HEK293 (cell line): Measurements from ENCODE around the gene HYDIN.

Experiments
- BCL11A ChIP-seq: fragments of 450-650 bp; formaldehyde crosslinking; IDR thresholded peaks from 2 replicates; pipeline ENCODE4 v1.5.1; 2016; ENCODE audit warnings: low read depth, missing biosample characterization, missing genetic modification characterization
- BCL11B ChIP-seq: fragments of 450-650 bp; formaldehyde crosslinking; IDR thresholded peaks from 2 replicates; pipeline ENCODE4 v1.5.1; 2016; ENCODE audit warnings: low read depth, missing biosample characterization, missing genetic modification characterization
- KLF7 ChIP-seq: fragments of 450-650 bp; formaldehyde crosslinking; IDR thresholded peaks from 2 replicates; pipeline ENCODE4 v1.5.1; 2016; ENCODE audit warnings: missing biosample characterization, missing genetic modification characterization, borderline replicate concordance
- MYNN ChIP-seq: fragments of 450-650 bp; formaldehyde crosslinking; IDR thresholded peaks from 2 replicates; pipeline ENCODE4 v1.5.1; 2016; ENCODE audit warnings: missing biosample characterization, missing genetic modification characterization, borderline replicate concordance
- RBAK ChIP-seq: fragments of 450-650 bp; formaldehyde crosslinking; IDR thresholded peaks from 2 replicates; pipeline ENCODE4 v1.5.1; 2016; ENCODE audit warnings: missing biosample characterization, missing genetic modification characterization
- REPIN1 ChIP-seq: fragments of 450-650 bp; formaldehyde crosslinking; IDR thresholded peaks from 2 replicates; pipeline ENCODE4 v1.5.1; 2017; ENCODE audit warnings: missing biosample characterization, missing genetic modification characterization, low read depth
- SALL2 ChIP-seq: fragments of 450-650 bp; formaldehyde crosslinking; IDR thresholded peaks from 2 replicates; pipeline ENCODE4 v1.5.0; 2017; ENCODE audit warnings: missing biosample characterization, mild to moderate bottlenecking, missing genetic modification characterization, borderline replicate concordance
- SP2 ChIP-seq: fragments of 450-650 bp; formaldehyde crosslinking; IDR thresholded peaks from 2 replicates; pipeline ENCODE4 v1.5.1; 2016; ENCODE audit warnings: missing biosample characterization, missing genetic modification characterization
- TCF7L2 ChIP-seq: IDR thresholded peaks from 2 replicates; pipeline ENCODE4 v1.6.1; 2011; ENCODE audit warnings: low read depth, mild to moderate bottlenecking, inconsistent platforms, low read length, moderate library complexity, borderline replicate concordance
- ZBTB20 ChIP-seq: fragments of 450-650 bp; formaldehyde crosslinking; IDR thresholded peaks from 2 replicates; pipeline ENCODE4 v1.5.1; 2016; ENCODE audit warnings: missing biosample characterization, missing genetic modification characterization
- ZFP37 ChIP-seq: fragments of 450-650 bp; formaldehyde crosslinking; IDR thresholded peaks from 2 replicates; pipeline ENCODE4 v1.5.1; 2016; ENCODE audit warnings: missing biosample characterization, missing genetic modification characterization
- ZNF10 ChIP-seq: fragments of 450-650 bp; formaldehyde crosslinking; IDR thresholded peaks from 2 replicates; pipeline ENCODE4 v1.5.1; 2017; ENCODE audit warnings: missing biosample characterization, missing genetic modification characterization
- ZNF121 ChIP-seq: fragments of 450-650 bp; formaldehyde crosslinking; IDR thresholded peaks from 2 replicates; pipeline ENCODE4 v1.5.1; 2016; ENCODE audit warnings: missing biosample characterization, missing genetic modification characterization
- ZNF132 ChIP-seq: fragments of 450-650 bp; formaldehyde crosslinking; IDR thresholded peaks from 2 replicates; pipeline ENCODE4 v1.5.1; 2017; ENCODE audit warnings: missing biosample characterization, missing genetic modification characterization, borderline replicate concordance
- ZNF140 ChIP-seq: fragments of 450-650 bp; formaldehyde crosslinking; IDR thresholded peaks from 2 replicates; pipeline ENCODE4 v1.5.1; 2016; ENCODE audit warnings: missing biosample characterization, missing genetic modification characterization
- ZNF16 ChIP-seq: fragments of 450-650 bp; formaldehyde crosslinking; IDR thresholded peaks from 2 replicates; pipeline ENCODE4 v1.5.1; 2016; ENCODE audit warnings: low read depth, missing biosample characterization, missing genetic modification characterization
- ZNF2 ChIP-seq: fragments of 450-650 bp; formaldehyde crosslinking; IDR thresholded peaks from 2 replicates; pipeline ENCODE4 v1.5.1; 2016; ENCODE audit warnings: missing biosample characterization, missing genetic modification characterization
- ZNF214 ChIP-seq: fragments of 450-650 bp; formaldehyde crosslinking; IDR thresholded peaks from 2 replicates; pipeline ENCODE4 v1.5.1; 2017; ENCODE audit warnings: missing biosample characterization, mild to moderate bottlenecking, missing genetic modification characterization, borderline replicate concordance
- ZNF266 ChIP-seq: fragments of 450-650 bp; formaldehyde crosslinking; IDR thresholded peaks from 2 replicates; pipeline ENCODE4 v1.5.1; 2016; ENCODE audit warnings: missing biosample characterization, missing genetic modification characterization, low read depth
- ZNF354C ChIP-seq: fragments of 450-650 bp; formaldehyde crosslinking; IDR thresholded peaks from 2 replicates; pipeline ENCODE4 v1.5.1; 2016; ENCODE audit warnings: missing biosample characterization, missing genetic modification characterization, low read depth, borderline replicate concordance
- ZNF37A ChIP-seq: fragments of 450-650 bp; IDR thresholded peaks from 2 replicates; pipeline ENCODE4 v1.5.1; 2018; ENCODE audit warnings: missing biosample characterization, missing genetic modification characterization
- ZNF549 ChIP-seq: fragments of 450-650 bp; IDR thresholded peaks from 2 replicates; pipeline ENCODE4 v1.5.1; 2018; ENCODE audit warnings: missing biosample characterization, missing genetic modification characterization, mild to moderate bottlenecking, inconsistent platforms, moderate library complexity
- ZNF624 ChIP-seq: fragments of 450-650 bp; formaldehyde crosslinking; IDR thresholded peaks from 2 replicates; pipeline ENCODE4 v1.5.1; 2017; ENCODE audit warnings: missing biosample characterization, missing genetic modification characterization
- ZNF658 ChIP-seq: fragments of 450-650 bp; formaldehyde crosslinking; IDR thresholded peaks from 2 replicates; pipeline ENCODE4; 2016; ENCODE audit warnings: missing biosample characterization, missing genetic modification characterization
- ZNF843 ChIP-seq: fragments of 450-650 bp; formaldehyde crosslinking; IDR thresholded peaks from 2 replicates; pipeline ENCODE4 v1.5.1; 2016; ENCODE audit warnings: missing biosample characterization, missing genetic modification characterization
- ZXDB ChIP-seq: fragments of 450-650 bp; formaldehyde crosslinking; IDR thresholded peaks from 2 replicates; pipeline ENCODE4 v1.5.1; 2016; ENCODE audit warnings: missing biosample characterization, missing genetic modification characterization
- TF ChIP-seq, protein P1 (sequence below): fragments of 450-650 bp; formaldehyde crosslinking; IDR thresholded peaks from 2 replicates; pipeline ENCODE4 v1.5.1; 2017; ENCODE audit warnings: missing biosample characterization, missing genetic modification characterization
- TF ChIP-seq, protein P2 (sequence below): fragments of 450-650 bp; formaldehyde crosslinking; IDR thresholded peaks from 2 replicates; pipeline ENCODE4 v1.5.1; 2016; ENCODE audit warnings: missing biosample characterization, missing genetic modification characterization
- TF ChIP-seq, protein P3 (sequence below): fragments of 450-650 bp; formaldehyde crosslinking; IDR thresholded peaks from 2 replicates; pipeline ENCODE4 v1.5.1; 2017; ENCODE audit warnings: missing biosample characterization, missing genetic modification characterization
- TF ChIP-seq, protein P4 (sequence below): fragments of 450-650 bp; formaldehyde crosslinking; IDR thresholded peaks from 2 replicates; pipeline ENCODE4; 2016; ENCODE audit warnings: missing biosample characterization, missing genetic modification characterization
- TF ChIP-seq, protein P5 (sequence below): fragments of 450-650 bp; formaldehyde crosslinking; IDR thresholded peaks from 2 replicates; pipeline ENCODE4 v1.5.1; 2016; ENCODE audit warnings: missing biosample characterization, missing genetic modification characterization

Gene HYDIN

DNA sequence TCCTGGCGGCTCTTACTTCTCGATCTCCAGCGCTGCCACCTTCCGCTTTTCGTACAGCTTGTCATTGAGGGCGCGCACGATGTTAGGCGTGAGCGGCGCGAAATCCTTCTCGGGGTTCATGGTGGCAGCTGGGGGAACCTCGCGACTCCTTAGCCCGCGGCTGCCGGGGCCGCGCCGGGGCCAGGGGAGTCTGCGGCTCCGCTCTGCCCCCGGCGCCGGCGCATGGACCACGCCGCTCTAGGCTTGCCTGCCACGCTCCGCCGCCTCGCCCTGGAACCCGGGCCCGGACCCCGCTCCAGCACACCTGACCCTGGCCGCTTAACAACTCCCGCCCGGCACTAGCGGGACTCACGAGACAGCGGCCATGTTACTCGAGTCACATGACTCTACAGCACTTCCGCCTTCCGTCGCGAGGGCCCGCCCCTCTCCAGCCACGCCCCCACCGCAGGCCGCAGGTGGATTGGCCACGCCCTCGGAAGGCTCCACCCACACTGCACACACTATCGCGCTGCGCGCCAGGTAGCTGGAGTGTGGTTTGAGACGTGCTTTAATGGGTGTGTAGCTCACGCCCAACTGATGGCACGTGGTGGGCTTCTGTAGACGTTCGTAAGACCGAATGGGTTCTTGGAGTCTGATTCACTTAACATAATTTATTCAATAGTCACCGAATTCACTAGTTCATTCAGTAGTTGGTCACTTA, 429.6 kb downstream of the HYDIN start, which contains the start of gene VAC14 (continued):
- TF ChIP-seq, protein P1, sequence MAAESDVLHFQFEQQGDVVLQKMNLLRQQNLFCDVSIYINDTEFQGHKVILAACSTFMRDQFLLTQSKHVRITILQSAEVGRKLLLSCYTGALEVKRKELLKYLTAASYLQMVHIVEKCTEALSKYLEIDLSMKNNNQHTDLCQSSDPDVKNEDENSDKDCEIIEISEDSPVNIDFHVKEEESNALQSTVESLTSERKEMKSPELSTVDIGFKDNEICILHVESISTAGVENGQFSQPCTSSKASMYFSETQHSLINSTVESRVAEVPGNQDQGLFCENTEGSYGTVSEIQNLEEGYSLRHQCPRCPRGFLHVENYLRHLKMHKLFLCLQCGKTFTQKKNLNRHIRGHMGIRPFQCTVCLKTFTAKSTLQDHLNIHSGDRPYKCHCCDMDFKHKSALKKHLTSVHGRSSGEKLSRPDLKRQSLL, result no peak
- TF ChIP-seq, protein P2, sequence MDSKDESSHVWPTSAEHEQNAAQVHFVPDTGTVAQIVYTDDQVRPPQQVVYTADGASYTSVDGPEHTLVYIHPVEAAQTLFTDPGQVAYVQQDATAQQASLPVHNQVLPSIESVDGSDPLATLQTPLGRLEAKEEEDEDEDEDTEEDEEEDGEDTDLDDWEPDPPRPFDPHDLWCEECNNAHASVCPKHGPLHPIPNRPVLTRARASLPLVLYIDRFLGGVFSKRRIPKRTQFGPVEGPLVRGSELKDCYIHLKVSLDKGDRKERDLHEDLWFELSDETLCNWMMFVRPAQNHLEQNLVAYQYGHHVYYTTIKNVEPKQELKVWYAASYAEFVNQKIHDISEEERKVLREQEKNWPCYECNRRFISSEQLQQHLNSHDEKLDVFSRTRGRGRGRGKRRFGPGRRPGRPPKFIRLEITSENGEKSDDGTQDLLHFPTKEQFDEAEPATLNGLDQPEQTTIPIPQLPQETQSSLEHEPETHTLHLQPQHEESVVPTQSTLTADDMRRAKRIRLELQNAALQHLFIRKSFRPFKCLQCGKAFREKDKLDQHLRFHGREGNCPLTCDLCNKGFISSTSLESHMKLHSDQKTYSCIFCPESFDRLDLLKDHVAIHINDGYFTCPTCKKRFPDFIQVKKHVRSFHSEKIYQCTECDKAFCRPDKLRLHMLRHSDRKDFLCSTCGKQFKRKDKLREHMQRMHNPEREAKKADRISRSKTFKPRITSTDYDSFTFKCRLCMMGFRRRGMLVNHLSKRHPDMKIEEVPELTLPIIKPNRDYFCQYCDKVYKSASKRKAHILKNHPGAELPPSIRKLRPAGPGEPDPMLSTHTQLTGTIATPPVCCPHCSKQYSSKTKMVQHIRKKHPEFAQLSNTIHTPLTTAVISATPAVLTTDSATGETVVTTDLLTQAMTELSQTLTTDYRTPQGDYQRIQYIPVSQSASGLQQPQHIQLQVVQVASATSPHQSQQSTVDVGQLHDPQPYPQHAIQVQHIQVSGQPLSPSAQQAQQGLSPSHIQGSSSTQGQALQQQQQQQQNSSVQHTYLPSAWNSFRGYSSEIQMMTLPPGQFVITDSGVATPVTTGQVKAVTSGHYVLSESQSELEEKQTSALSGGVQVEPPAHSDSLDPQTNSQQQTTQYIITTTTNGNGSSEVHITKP (tag by site-specific recombination), result peak; percentile 53; the same call in 1 of the 2 replicates
- TF ChIP-seq ZNF354C (no peak), ZNF121 (tag by site-specific recombination) (no peak), ZNF132 (no peak), ZNF37A (tag by site-specific recombination) (no peak), REPIN1 (no peak), MYNN (tag by site-specific recombination) (no peak), ZNF140 (tag by site-specific recombination) (no peak), ZFP37 (tag by site-specific recombination) (no peak), SP2 (tag by site-specific recombination) (peak; percentile 82), ZNF843 (tag by site-specific recombination) (no peak), ZNF16 (tag by site-specific recombination) (no peak), ZNF549 (no peak), ZNF658 (no peak), BCL11A (tag by site-specific recombination) (no peak), ZBTB20 (tag by site-specific recombination) (peak; percentile 67; the same call in 1 of the 2 replicates), ZNF2 (no peak), BCL11B (tag by site-specific recombination) (no peak), RBAK (no peak), ZNF10 (no peak), SALL2 (tag by site-specific recombination) (no peak), ZXDB (tag by site-specific recombination) (peak; percentile 55; the same call in 1 of the 2 replicates), ZNF266 (tag by site-specific recombination) (no peak), TCF7L2 (no peak), ZNF624 (no peak), KLF7 (tag by site-specific recombination) (no peak; the same call in 1 of the 2 replicates), ZNF214 (tag by site-specific recombination) (no peak)
- TF ChIP-seq, protein P3, sequence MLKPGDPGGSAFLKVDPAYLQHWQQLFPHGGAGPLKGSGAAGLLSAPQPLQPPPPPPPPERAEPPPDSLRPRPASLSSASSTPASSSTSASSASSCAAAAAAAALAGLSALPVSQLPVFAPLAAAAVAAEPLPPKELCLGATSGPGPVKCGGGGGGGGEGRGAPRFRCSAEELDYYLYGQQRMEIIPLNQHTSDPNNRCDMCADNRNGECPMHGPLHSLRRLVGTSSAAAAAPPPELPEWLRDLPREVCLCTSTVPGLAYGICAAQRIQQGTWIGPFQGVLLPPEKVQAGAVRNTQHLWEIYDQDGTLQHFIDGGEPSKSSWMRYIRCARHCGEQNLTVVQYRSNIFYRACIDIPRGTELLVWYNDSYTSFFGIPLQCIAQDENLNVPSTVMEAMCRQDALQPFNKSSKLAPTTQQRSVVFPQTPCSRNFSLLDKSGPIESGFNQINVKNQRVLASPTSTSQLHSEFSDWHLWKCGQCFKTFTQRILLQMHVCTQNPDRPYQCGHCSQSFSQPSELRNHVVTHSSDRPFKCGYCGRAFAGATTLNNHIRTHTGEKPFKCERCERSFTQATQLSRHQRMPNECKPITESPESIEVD, result no peak
- TF ChIP-seq, protein P4, sequence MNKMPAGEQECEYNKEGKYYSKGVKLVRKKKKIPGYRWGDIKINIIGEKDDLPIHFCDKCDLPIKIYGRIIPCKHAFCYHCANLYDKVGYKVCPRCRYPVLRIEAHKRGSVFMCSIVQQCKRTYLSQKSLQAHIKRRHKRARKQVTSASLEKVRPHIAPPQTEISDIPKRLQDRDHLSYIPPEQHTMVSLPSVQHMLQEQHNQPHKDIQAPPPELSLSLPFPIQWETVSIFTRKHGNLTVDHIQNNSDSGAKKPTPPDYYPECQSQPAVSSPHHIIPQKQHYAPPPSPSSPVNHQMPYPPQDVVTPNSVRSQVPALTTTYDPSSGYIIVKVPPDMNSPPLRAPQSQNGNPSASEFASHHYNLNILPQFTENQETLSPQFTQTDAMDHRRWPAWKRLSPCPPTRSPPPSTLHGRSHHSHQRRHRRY, result no peak
- TF ChIP-seq, protein P5, sequence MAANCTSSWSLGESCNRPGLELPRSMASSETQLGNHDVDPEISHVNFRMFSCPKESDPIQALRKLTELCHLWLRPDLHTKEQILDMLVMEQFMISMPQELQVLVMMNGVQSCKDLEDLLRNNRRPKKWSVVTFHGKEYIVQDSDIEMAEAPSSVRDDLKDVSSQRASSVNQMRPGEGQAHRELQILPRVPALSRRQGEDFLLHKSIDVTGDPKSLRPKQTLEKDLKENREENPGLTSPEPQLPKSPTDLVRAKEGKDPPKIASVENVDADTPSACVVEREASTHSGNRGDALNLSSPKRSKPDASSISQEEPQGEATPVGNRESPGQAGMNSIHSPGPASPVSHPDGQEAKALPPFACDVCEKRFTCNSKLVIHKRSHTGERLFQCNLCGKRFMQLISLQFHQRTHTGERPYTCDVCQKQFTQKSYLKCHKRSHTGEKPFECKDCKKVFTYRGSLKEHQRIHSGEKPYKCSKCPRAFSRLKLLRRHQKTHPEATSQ (tag by site-specific recombination), result no peak
